Transverse colon (tissue), 4 donors: ENCODE data around the gene MRPL32. TPM values are rescaled to one million over a fixed set of nuclear protein-coding genes. Genes with fewer than 3 reads are reported as not detected.

Experiments used
- DNase-seq: peaks from one replicate; pipeline ENCODE4 v3.0.0-alpha.2; 2019
- H3K27ac ChIP-seq, 4 donors: fragments of 200-600 bp; sonication (generic); 2 replicates each; pipeline ENCODE4 v1.5.1; 2016 to 2018; ENCODE audit warnings: inconsistent platforms in 4 of 4
- H3K27me3 ChIP-seq: fragments of 200-600 bp; sonication (generic); 2 replicates; pipeline ENCODE4 v1.5.1; 2017; ENCODE audit warnings: inconsistent platforms
- H3K36me3 ChIP-seq, 4 donors: fragments of 200-600 bp; sonication (generic); 2 replicates each; pipeline ENCODE4 v1.5.1; 2017 to 2019; ENCODE audit warnings: inconsistent platforms in 4 of 4
- H3K4me1 ChIP-seq, 4 donors: fragments of 200-600 bp; sonication (generic); 2 replicates each; pipeline ENCODE4 v1.5.1; 2017 to 2020; ENCODE audit warnings: inconsistent platforms in 4 of 4
- H3K4me3 ChIP-seq, 4 donors: fragments of 200-600 bp; sonication (generic); 1 replicate in 1 of 4; 2 replicates in 3 of 4; pipeline versions ENCODE4 v1.5.1 to v1.6.1; 2017 to 2019; ENCODE audit warnings: inconsistent platforms in 4 of 4
- H3K9me3 ChIP-seq, 2 donors: fragments of 200-600 bp; sonication (generic); 2 replicates each; pipeline ENCODE4 v1.5.1; 2017 to 2019; ENCODE audit warnings: inconsistent platforms in 2 of 2
- EP300 ChIP-seq: sonication (generic); formaldehyde crosslinking; IDR thresholded peaks from one replicate; pipeline ENCODE4 v1.6.1; 2017; ENCODE audit warnings: antibody characterized with exemption, low read depth
- POLR2A ChIP-seq: fragments of 450-650 bp; IDR thresholded peaks from one replicate; pipeline ENCODE4 v1.6.1; 2016; ENCODE audit warnings: antibody characterized with exemption, mild to moderate bottlenecking, moderate library complexity
- POLR2AphosphoS5 ChIP-seq, 3 donors: sonication (generic); formaldehyde crosslinking; IDR thresholded peaks; one replicate each; pipeline ENCODE4 v1.6.1; 2016; ENCODE audit warnings: antibody characterized with exemption in 3 of 3
- WGBS, 2 donors: methylation state at CpG; one replicate each; pipeline ENCODE4 v1.1.5; 2018; ENCODE audit warnings: low coverage in 1 of 2; 5-methylcytosine and 5-hydroxymethylcytosine counted together
- in situ Hi-C, 4 donors: fragments of 200-750 bp; cut with MboI; loops; one replicate each; pipeline versions ENCODE4 v1.15.0 to v1.15.1; 2017; ENCODE audit warnings: low sequenced_read_pairs in 3 of 4, low pct_ligation_motif_present in 1 of 4, low pct_unique_long_range_greater_than_20kb in 1 of 4
- intact Hi-C: fragments of 100-400 bp; cut with DNase I; formaldehyde crosslinking; loops from one replicate; pipeline ENCODE4 v1.15.1; 2023; ENCODE audit warnings: low total_unique reads
- total RNA-seq, 4 donors: library from RNA; depleted of rRNA; stranded (reverse); fragments of >200 nt; gene quantifications; one replicate each; pipeline ENCODE4 v1.1.0, GENCODE V29; 2016
- TF ChIP-seq, protein P1 (sequence below), 5 experiments: fragments of 200-600 bp in 3 of 5; fragments of 450-650 bp in 2 of 5; sonication (generic) in 3 of 5; IDR thresholded peaks; 1 replicate in 2 of 5; 2 replicates in 3 of 5; pipeline ENCODE4 v1.5.1; 2016 to 2017; ENCODE audit warnings: antibody characterized with exemption in 5 of 5, inconsistent platforms in 3 of 5, mild to moderate bottlenecking in 2 of 5, moderate library complexity in 1 of 5

MRPL32 gene
- total RNA-seq, 4 donors from 2014 or later, result 22.5 to 49.4 (median 36.4) TPM

- H3K27ac ChIP-seq, result peak overlapping the region in 2 of 4 donors; percentile 89 to 91
- TF ChIP-seq EP300, result no peak
- TF ChIP-seq POLR2A, result no peak
- TF ChIP-seq, protein P1, sequence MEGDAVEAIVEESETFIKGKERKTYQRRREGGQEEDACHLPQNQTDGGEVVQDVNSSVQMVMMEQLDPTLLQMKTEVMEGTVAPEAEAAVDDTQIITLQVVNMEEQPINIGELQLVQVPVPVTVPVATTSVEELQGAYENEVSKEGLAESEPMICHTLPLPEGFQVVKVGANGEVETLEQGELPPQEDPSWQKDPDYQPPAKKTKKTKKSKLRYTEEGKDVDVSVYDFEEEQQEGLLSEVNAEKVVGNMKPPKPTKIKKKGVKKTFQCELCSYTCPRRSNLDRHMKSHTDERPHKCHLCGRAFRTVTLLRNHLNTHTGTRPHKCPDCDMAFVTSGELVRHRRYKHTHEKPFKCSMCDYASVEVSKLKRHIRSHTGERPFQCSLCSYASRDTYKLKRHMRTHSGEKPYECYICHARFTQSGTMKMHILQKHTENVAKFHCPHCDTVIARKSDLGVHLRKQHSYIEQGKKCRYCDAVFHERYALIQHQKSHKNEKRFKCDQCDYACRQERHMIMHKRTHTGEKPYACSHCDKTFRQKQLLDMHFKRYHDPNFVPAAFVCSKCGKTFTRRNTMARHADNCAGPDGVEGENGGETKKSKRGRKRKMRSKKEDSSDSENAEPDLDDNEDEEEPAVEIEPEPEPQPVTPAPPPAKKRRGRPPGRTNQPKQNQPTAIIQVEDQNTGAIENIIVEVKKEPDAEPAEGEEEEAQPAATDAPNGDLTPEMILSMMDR (IDR thresholded peaks at IDR 0.05), result no peak
- no peak for TF ChIP-seq POLR2AphosphoS5 (IDR thresholded peaks at IDR 0.05)
- peak overlapping the region; percentile 72 to 91 (median 78) for H3K4me3 ChIP-seq
- H3K4me1 ChIP-seq, result peaks cover 21 to 55% (median 31%) of the 10 kb centered on the region in 4 donors
- in situ Hi-C loops, result loop anchor here (10.0 to 25.0 kb wide), 5 partner anchors 324 to 931 kb away; partner anchors contain the start of gene MRPS24 (in 1 of the 4)
- WGBS, 2 donors, result 3 to 8% methylated on average over 5 of the region's 5 CpGs
- H3K36me3 ChIP-seq, result peaks cover 0 to 28% (median 9%) of the 10 kb centered on the region in 4 donors
- no peaks in the 10 kb centered on the region for H3K9me3 ChIP-seq
- H3K27me3 ChIP-seq, result no peaks in the 10 kb centered on the region
- no peak for DNase-seq
- intact Hi-C loops, result no loop called here
These were observed 1.3 kb upstream of the MRPL32 start for GRCh38 chr7:42930889-42931288.

GRCh38 chr7:42931447-42931833, 736 bp upstream of the MRPL32 start:
- peak overlapping the region; percentile 81 to 91 (median 86) for H3K27ac ChIP-seq
- intact Hi-C loops, result no loop called here
- H3K9me3 ChIP-seq, result no peaks in the 10 kb centered on the region
- 0% methylated on average over 6 to 12 of the region's 12 CpGs for WGBS, 2 donors
- peaks cover 21 to 55% (median 31%) of the 10 kb centered on the region in 4 donors for H3K4me1 ChIP-seq
- H3K36me3 ChIP-seq, result peaks cover 0 to 24% (median 9%) of the 10 kb centered on the region in 4 donors
- H3K27me3 ChIP-seq, result no peaks in the 10 kb centered on the region
- TF ChIP-seq, protein P1 (IDR thresholded peaks at IDR 0.05), result no peak
- TF ChIP-seq POLR2A (no peak), POLR2AphosphoS5 (IDR thresholded peaks at IDR 0.05) (no peak), EP300 (no peak)
- in situ Hi-C loops, result loop anchor here (10.0 to 25.0 kb wide), 5 partner anchors 323 to 931 kb away; partner anchors contain the start of gene MRPS24 (in 1 of the 4)
- peak overlapping the region; percentile 72 to 91 (median 78) for H3K4me3 ChIP-seq
- DNase-seq, result no peak

GRCh38 chr7:42932811-42933591, 825 bp downstream of the MRPL32 start:
- no peak for TF ChIP-seq POLR2AphosphoS5 (IDR thresholded peaks at IDR 0.05)
- TF ChIP-seq, protein P1 (IDR thresholded peaks at IDR 0.05), result no peak
- no peak for TF ChIP-seq EP300
- TF ChIP-seq POLR2A, result no peak
- Histone ChIP-seq H3K4me1 (peaks cover 21 to 47% (median 31%) of the 10 kb centered on the region in 4 donors), H3K9me3 (no peaks in the 10 kb centered on the region), H3K36me3 (peaks cover 0 to 16% (median 8%) of the 10 kb centered on the region in 4 donors), H3K27me3 (no peaks in the 10 kb centered on the region), H3K4me3 (peak overlapping the region; percentile 72 to 91 (median 88)), H3K27ac (peak overlapping the region; percentile 83 to 91 (median 90))
- in situ Hi-C loops (loop anchor here (10.0 to 25.0 kb wide), 5 partner anchors 322 to 929 kb away; partner anchors contain the start of gene MRPS24 (in 1 of the 4)), intact Hi-C loops (no loop called here)
- 4 to 6% methylated on average over 7 to 17 of the region's 17 CpGs for WGBS, 2 donors
- DNase-seq, result no peak

GRCh38 chr7:42934291-42934690, 2.1 kb downstream of the MRPL32 start:
- in situ Hi-C loops, result loop anchor here (10.0 to 25.0 kb wide), 5 partner anchors 321 to 928 kb away; partner anchors contain the start of gene MRPS24 (in 1 of the 4)
- H3K4me3 ChIP-seq, result no peak overlapping the region

More at GRCh38 chr7:42934291-42934690, 2.1 kb downstream of the MRPL32 start:
- WGBS, 2 donors, result 75 to 84% methylated on average over 3 of the region's 3 CpGs
- H3K36me3 ChIP-seq, result peaks cover 0 to 24% (median 10%) of the 10 kb centered on the region in 4 donors
- no peaks in the 10 kb centered on the region for H3K27me3 ChIP-seq
- intact Hi-C loops, result no loop called here
- no peak for DNase-seq
- peaks cover 20 to 36% (median 28%) of the 10 kb centered on the region in 4 donors for H3K4me1 ChIP-seq
- no peaks in the 10 kb centered on the region for H3K9me3 ChIP-seq
- TF ChIP-seq POLR2AphosphoS5 (IDR thresholded peaks at IDR 0.05) (no peak), EP300 (no peak), POLR2A (no peak)
- TF ChIP-seq, protein P1 (IDR thresholded peaks at IDR 0.05), result no peak
- H3K27ac ChIP-seq, result no peak overlapping the region
